Measurements from ENCODE around the gene ICA1. TPM values are rescaled to one million over a fixed set of nuclear protein-coding genes. Genes with fewer than 3 reads are reported as not detected.

ICA1 gene
- total RNA-seq, 1 experiment from 2014 or later, result 3.2 TPM

GRCh38 chr7:8216334-8216690 is 45.7 kb downstream of the ICA1 start:
- ChIA-PET POLR2A (ENCODE audit: unreplicated experiment) (no interaction called here), CTCF (no interaction called here)
- Histone ChIP-seq H3K9me3 (ENCODE audit: low read length) (no peaks in the 10 kb centered on the region), H3K4me3 (ENCODE audit: low read length) (no peak overlapping the region), H3F3A (ENCODE audit: low read length, unreplicated experiment) (no peaks in the 10 kb centered on the region), H2AFZ (ENCODE audit: low read length) (no peak overlapping the region), H3K27ac (ENCODE audit: low read length) (no peak overlapping the region), H3K4me2 (ENCODE audit: low read length) (no peak overlapping the region), H4K20me1 (ENCODE audit: low read length) (no peaks in the 10 kb centered on the region), H3K36me3 (ENCODE audit: low read depth, low read length) (no peaks in the 10 kb centered on the region), H3K79me2 (ENCODE audit: low read length) (no peaks in the 10 kb centered on the region), H3K27me3 (ENCODE audit: low read length) (no peaks in the 10 kb centered on the region), H3K9me2 (replicated peaks; ENCODE audit: low read length) (no peaks in the 10 kb centered on the region), H3K9ac (ENCODE audit: low read length) (no peak overlapping the region), H3K4me1 (ENCODE audit: insufficient read depth, low read length) (no peaks in the 10 kb centered on the region)
- no peak for ATAC-seq
- DNase-seq, result no peak
- TF ChIP-seq CTCF (conservative IDR thresholded peaks at IDR 0.05; ENCODE audit: low read depth, low read length) (no peak), EZH2 (IDR thresholded peaks at IDR 0.05; ENCODE audit: low read length, unreplicated experiment) (no peak), EZH2phosphoT487 (IDR thresholded peaks at IDR 0.05; ENCODE audit: borderline replicate concordance, low read length) (no peak)
- intact Hi-C loops (cut with micrococcal nuclease), result loop anchor here (2.0 to 5.0 kb wide), 2 partner anchors 454 to 554 kb away; no protein-coding TSS in a partner anchor
- BruUV-seq (replicated peaks), result no TSS peak

- Histone ChIP-seq H3K36me3 (ENCODE audit: low read depth, low read length) (no peaks in the 10 kb centered on the region), H3K9me3 (ENCODE audit: low read length) (no peaks in the 10 kb centered on the region), H3K4me1 (ENCODE audit: insufficient read depth, low read length) (no peaks in the 10 kb centered on the region), H3K9ac (ENCODE audit: low read length) (no peak overlapping the region), H3F3A (ENCODE audit: low read length, unreplicated experiment) (no peaks in the 10 kb centered on the region), H3K27ac (ENCODE audit: low read length) (no peak overlapping the region), H3K79me2 (ENCODE audit: low read length) (no peaks in the 10 kb centered on the region), H3K4me2 (ENCODE audit: low read length) (no peak overlapping the region), H3K27me3 (ENCODE audit: low read length) (no peaks in the 10 kb centered on the region), H3K4me3 (ENCODE audit: low read length) (no peak overlapping the region), H2AFZ (ENCODE audit: low read length) (no peak overlapping the region), H3K9me2 (replicated peaks; ENCODE audit: low read length) (no peaks in the 10 kb centered on the region), H4K20me1 (ENCODE audit: low read length) (no peaks in the 10 kb centered on the region)
- ATAC-seq (no peak), DNase-seq (no peak)
- CTCF ChIA-PET, result interaction anchor here (1.0 kb wide), 1 partner anchor 26 kb away, joined by 3 read pairs; no protein-coding TSS in a partner anchor
- POLR2A ChIA-PET (ENCODE audit: unreplicated experiment), result no interaction called here
- intact Hi-C loops (cut with micrococcal nuclease), result loop anchor here (2.0 to 5.0 kb wide), 2 partner anchors 453 to 553 kb away; no protein-coding TSS in a partner anchor
- TF ChIP-seq CTCF (conservative IDR thresholded peaks at IDR 0.05; ENCODE audit: low read depth, low read length), result no peak
- TF ChIP-seq EZH2phosphoT487 (IDR thresholded peaks at IDR 0.05; ENCODE audit: borderline replicate concordance, low read length), result no peak
- TF ChIP-seq EZH2 (IDR thresholded peaks at IDR 0.05; ENCODE audit: low read length, unreplicated experiment), result no peak
- no TSS peak for BruUV-seq (replicated peaks)
Observed at GRCh38 chr7:8215648-8216333, 46.2 kb downstream of the ICA1 start.

GRCh38 chr7:8214244-8214824 is 47.6 kb downstream of the ICA1 start:
- no peak for TF ChIP-seq EZH2phosphoT487 (IDR thresholded peaks at IDR 0.05; ENCODE audit: borderline replicate concordance, low read length)
- no peak for TF ChIP-seq EZH2 (IDR thresholded peaks at IDR 0.05; ENCODE audit: low read length, unreplicated experiment)
- TF ChIP-seq CTCF (conservative IDR thresholded peaks at IDR 0.05; ENCODE audit: low read depth, low read length), result no peak
- no peaks in the 10 kb centered on the region for H3K27me3 ChIP-seq (ENCODE audit: low read length)
- no peaks in the 10 kb centered on the region for H3K9me3 ChIP-seq (ENCODE audit: low read length)
- ChIA-PET POLR2A (ENCODE audit: unreplicated experiment) (no interaction called here), CTCF (no interaction called here)
- no peak overlapping the region for H3K4me2 ChIP-seq (ENCODE audit: low read length)
- H3K4me3 ChIP-seq (ENCODE audit: low read length), result no peak overlapping the region
- BruUV-seq (replicated peaks), result no TSS peak
- H3K9me2 ChIP-seq (replicated peaks; ENCODE audit: low read length), result no peaks in the 10 kb centered on the region
- no peaks in the 10 kb centered on the region for H3K4me1 ChIP-seq (ENCODE audit: insufficient read depth, low read length)
- ATAC-seq (peak; percentile 61), DNase-seq (peak; percentile 9)
- no peaks in the 10 kb centered on the region for H3K36me3 ChIP-seq (ENCODE audit: low read depth, low read length)
- intact Hi-C loops (cut with micrococcal nuclease), result no loop called here
- H2AFZ ChIP-seq (ENCODE audit: low read length), result no peak overlapping the region
- H3K79me2 ChIP-seq (ENCODE audit: low read length), result no peaks in the 10 kb centered on the region
- H3F3A ChIP-seq (ENCODE audit: low read length, unreplicated experiment), result no peaks in the 10 kb centered on the region
- H3K9ac ChIP-seq (ENCODE audit: low read length), result no peak overlapping the region
- no peak overlapping the region for H3K27ac ChIP-seq (ENCODE audit: low read length)
- no peaks in the 10 kb centered on the region for H4K20me1 ChIP-seq (ENCODE audit: low read length)

Measured in PC-3 (cell line).